Measurements from ENCODE around the gene GPR3. TPM values are rescaled to one million over a fixed set of nuclear protein-coding genes. Genes with fewer than 3 reads are reported as not detected.

Gene GPR3
- total RNA-seq, 1 experiment from 2014 or later = 0.95 TPM

GRCh38 chr1:27433706-27434105 is 41.3 kb downstream of the GPR3 start:
- Histone ChIP-seq H3K4me1 (ENCODE audit: control insufficient read depth, insufficient read depth, low read length) (peaks cover 14% of the 10 kb centered on the region; the same call in 1 of the 2 replicates), H3K36me3 (ENCODE audit: control insufficient read depth, insufficient read depth, low read length) (no peaks in the 10 kb centered on the region), H3K27me3 (ENCODE audit: control insufficient read depth, insufficient read depth, low read length) (no peaks in the 10 kb centered on the region), H3K4me3 (ENCODE audit: low read depth in 2 of 2, low read length in 2 of 2) (no peak overlapping the region), H3K9me3 (ENCODE audit: control insufficient read depth, insufficient read depth, low read depth, low read length) (no peaks in the 10 kb centered on the region), H3K27ac (ENCODE audit: low read length) (no peak overlapping the region)
- TF ChIP-seq TCF7L2 (IDR thresholded peaks at IDR 0.05; ENCODE audit: low read depth, low read length) (no peak), REST (IDR thresholded peaks at IDR 0.05; ENCODE audit: insufficient read depth in 1 of 2, low read depth in 2 of 2, low read length in 1 of 2) (no peak), SIN3A (IDR thresholded peaks at IDR 0.05; ENCODE audit: borderline replicate concordance, insufficient read depth, low read depth, low read length) (no peak)
- in situ Hi-C loops (cut with HindIII; ENCODE audit: low pct_unique_long_range_greater_than_20kb, low sequenced_read_pairs) = no loop called here
- CTCF ChIA-PET = interaction anchor here (0.6 kb wide), 1 partner anchor 45 kb away, joined by 6 read pairs; no protein-coding TSS in a partner anchor
- no peak for DNase-seq (ENCODE audit: low read depth, low spot score)
- ATAC-seq = no peak
- POLR2A ChIA-PET = no interaction called here
- no TSS peak for BruUV-seq (replicated peaks)
- intact Hi-C loops (cut with micrococcal nuclease; ENCODE audit: unreplicated experiment) = no loop called here

- ChIA-PET CTCF (no interaction called here), POLR2A (interaction anchor here (0.6 kb wide), 1 partner anchor 131 kb away, joined by 4 read pairs; no protein-coding TSS in a partner anchor)
- intact Hi-C loops (cut with micrococcal nuclease; ENCODE audit: unreplicated experiment) = no loop called here
- Histone ChIP-seq H3K36me3 (ENCODE audit: control insufficient read depth, insufficient read depth, low read length) (no peaks in the 10 kb centered on the region), H3K9me3 (ENCODE audit: control insufficient read depth, insufficient read depth, low read depth, low read length) (no peaks in the 10 kb centered on the region), H3K4me3 (ENCODE audit: low read depth in 2 of 2, low read length in 2 of 2) (no peak overlapping the region), H3K27ac (ENCODE audit: low read length) (no peak overlapping the region), H3K4me1 (ENCODE audit: control insufficient read depth, insufficient read depth, low read length) (peaks cover 15% of the 10 kb centered on the region), H3K27me3 (ENCODE audit: control insufficient read depth, insufficient read depth, low read length) (no peaks in the 10 kb centered on the region)
- no TSS peak for BruUV-seq (replicated peaks)
- TF ChIP-seq POLR2AphosphoS5 (IDR thresholded peaks at IDR 0.05; ENCODE audit: low read depth, low read length) (no peak), TCF7L2 (IDR thresholded peaks at IDR 0.05; ENCODE audit: low read depth, low read length) (no peak), REST (IDR thresholded peaks at IDR 0.05; ENCODE audit: insufficient read depth in 1 of 2, low read depth in 2 of 2, low read length in 1 of 2) (no peak), SIN3A (IDR thresholded peaks at IDR 0.05; ENCODE audit: borderline replicate concordance, insufficient read depth, low read depth, low read length) (no peak), CTCF (IDR thresholded peaks at IDR 0.05) (no peak)
- in situ Hi-C loops (cut with HindIII; ENCODE audit: low pct_unique_long_range_greater_than_20kb, low sequenced_read_pairs) = no loop called here
- no peak for ATAC-seq
- DNase-seq (ENCODE audit: low read depth, low spot score) = no peak
Observed at GRCh38 chr1:27435566-27436203, 43.3 kb downstream of the GPR3 start.

Data from Panc1 (cell line).